Trophoblast cell (in vitro differentiated cells and primary cell): ENCODE results near the gene ABCG4.

Experiments
- DNase-seq, 2 donors: peaks; one replicate each; pipeline ENCODE4 v3.0.0-alpha.2; 2016
- H2AFZ ChIP-seq: 2 replicates; pipeline ENCODE4 v1.6.1; 2013; ENCODE audit warnings: low read length, moderate library complexity, mild to moderate bottlenecking; ENCODE audit not compliant: insufficient read depth, poor library complexity
- H2AK5ac ChIP-seq: 2 replicates; pipeline ENCODE4 v1.6.1; 2013; ENCODE audit warnings: mild to moderate bottlenecking, low read length
- H2BK120ac ChIP-seq: 2 replicates; pipeline ENCODE4 v1.6.1; 2013; ENCODE audit warnings: low read length, mild to moderate bottlenecking, moderate library complexity; ENCODE audit not compliant: insufficient read depth, poor library complexity
- H2BK12ac ChIP-seq: 2 replicates; pipeline ENCODE4 v1.6.1; 2013; ENCODE audit warnings: mild to moderate bottlenecking, low read length, moderate library complexity
- H2BK5ac ChIP-seq: 2 replicates; pipeline ENCODE4 v1.6.1; 2013; ENCODE audit warnings: low read length, low read depth, moderate library complexity, mild to moderate bottlenecking; ENCODE audit not compliant: poor library complexity
- H3K14ac ChIP-seq: 2 replicates; pipeline ENCODE4 v1.6.1; 2013; ENCODE audit warnings: mild to moderate bottlenecking, low read length
- H3K18ac ChIP-seq: 2 replicates; pipeline ENCODE4 v1.6.1; 2013; ENCODE audit warnings: mild to moderate bottlenecking, low read length
- H3K23ac ChIP-seq: 2 replicates; pipeline ENCODE4 v1.6.1; 2013; ENCODE audit warnings: low read length
- H3K27ac ChIP-seq: 2 replicates; pipeline ENCODE4 v1.5.1; 2013; ENCODE audit warnings: low read depth, mild to moderate bottlenecking, inconsistent platforms, low read length, moderate library complexity
- H3K27me3 ChIP-seq: 2 replicates; pipeline ENCODE4 v1.6.1; 2013; ENCODE audit warnings: inconsistent platforms, mild to moderate bottlenecking, low read length, moderate library complexity; ENCODE audit not compliant: insufficient read depth
- H3K36me3 ChIP-seq, 2 experiments: 1 replicate in 1 of 2; 2 replicates in 1 of 2; pipeline ENCODE4 v1.6.1; 2013; ENCODE audit warnings: low read length in 2 of 2, mild to moderate bottlenecking in 2 of 2, moderate library complexity in 1 of 2; ENCODE audit not compliant: insufficient read depth in 2 of 2, control insufficient read depth in 1 of 2
- H3K4ac ChIP-seq: 2 replicates; pipeline ENCODE4 v1.6.1; 2013; ENCODE audit warnings: low read depth, mild to moderate bottlenecking, low read length, moderate library complexity
- H3K4me1 ChIP-seq, 2 experiments: 1 replicate in 1 of 2; 2 replicates in 1 of 2; pipeline ENCODE4 v1.6.1; 2013; ENCODE audit warnings: low read length in 2 of 2, mild to moderate bottlenecking in 2 of 2, moderate library complexity in 1 of 2; ENCODE audit not compliant: insufficient read depth in 2 of 2, control insufficient read depth in 1 of 2
- H3K4me2 ChIP-seq: 2 replicates; pipeline ENCODE4 v1.6.1; 2013; ENCODE audit warnings: inconsistent platforms, mild to moderate bottlenecking, low read length, moderate library complexity
- H3K4me3 ChIP-seq: 2 replicates; pipeline ENCODE4 v1.5.1; 2013; ENCODE audit warnings: mild to moderate bottlenecking, low read depth, low read length, inconsistent platforms
- H3K79me1 ChIP-seq: one replicate; pipeline ENCODE4 v1.6.1; 2013; ENCODE audit warnings: low read length
- H3K79me2 ChIP-seq: 2 replicates; pipeline ENCODE4 v1.6.1; 2013; ENCODE audit warnings: low read length, mild to moderate bottlenecking; ENCODE audit not compliant: control insufficient read depth, insufficient read depth, poor library complexity
- H3K9ac ChIP-seq: 2 replicates; pipeline ENCODE4 v1.6.1; 2013; ENCODE audit warnings: mild to moderate bottlenecking, low read length
- H3K9me3 ChIP-seq: 2 replicates; pipeline ENCODE4 v1.6.1; 2013; ENCODE audit warnings: low read depth, mild to moderate bottlenecking, control low read depth, inconsistent platforms, low read length; ENCODE audit not compliant: insufficient read depth
- H4K12ac ChIP-seq: 2 replicates; pipeline ENCODE4 v1.6.1; 2013; ENCODE audit warnings: low read depth, mild to moderate bottlenecking, low read length, moderate library complexity
- H4K8ac ChIP-seq: 2 replicates; pipeline ENCODE4 v1.6.1; 2013; ENCODE audit warnings: low read depth, mild to moderate bottlenecking, low read length, moderate library complexity
- H4K91ac ChIP-seq: one replicate; pipeline ENCODE4 v1.6.1; 2013; ENCODE audit warnings: low read depth, mild to moderate bottlenecking, low read length, moderate library complexity
- WGBS: extraction: QIAGEN DNeasy Blood & Tissue Kit; methylation state at CpG from one replicate; pipeline ENCODE4 v1.1.7; 2013; ENCODE audit warnings: missing lambda C conversion rate; ENCODE audit not compliant: insufficient read length, insufficient coverage; ENCODE audit errors: extremely low coverage; 5-methylcytosine and 5-hydroxymethylcytosine counted together

The ABCG4 gene

DNA sequence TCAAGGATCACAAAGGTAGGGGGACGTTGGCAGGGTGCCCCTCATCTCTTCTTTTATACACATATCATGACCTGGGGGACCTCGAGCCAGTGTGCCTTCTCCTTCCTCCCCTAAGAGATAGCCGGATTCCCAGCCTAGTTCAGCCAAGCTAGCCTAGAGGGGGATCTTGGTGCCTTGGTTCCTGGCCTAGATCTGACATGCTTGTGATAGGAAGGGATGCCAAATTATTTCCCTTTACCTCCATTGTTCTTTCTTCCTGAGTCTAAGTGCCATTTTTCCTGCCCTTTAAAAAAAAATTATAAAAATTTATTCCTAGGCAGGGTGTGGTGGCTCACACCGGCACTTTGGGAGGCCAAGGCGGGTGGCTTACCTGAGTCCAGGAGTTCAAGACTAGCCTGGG, 34.5 kb upstream of the ABCG4 start:
- H2BK12ac ChIP-seq: no peak overlapping the region
- peaks cover 14 to 20% of the 10 kb centered on the region in 2 experiments for H3K36me3 ChIP-seq
- no peak overlapping the region for H2AK5ac ChIP-seq
- no peaks in the 10 kb centered on the region for H3K79me1 ChIP-seq
- H2BK5ac ChIP-seq: no peak overlapping the region
- H3K79me2 ChIP-seq: no peaks in the 10 kb centered on the region
- no peaks in the 10 kb centered on the region for H3K27me3 ChIP-seq
- no peak overlapping the region for H3K4me3 ChIP-seq
- H3K27ac ChIP-seq: no peak overlapping the region
- H3K9ac ChIP-seq: no peak overlapping the region
- H3K18ac ChIP-seq: no peak overlapping the region
- H3K23ac ChIP-seq: no peak overlapping the region
- H4K8ac ChIP-seq: no peak overlapping the region
- no peak overlapping the region for H3K14ac ChIP-seq
- no peak overlapping the region for H4K12ac ChIP-seq
- no peak overlapping the region for H2AFZ ChIP-seq
- peaks cover 1% of the 10 kb centered on the region for H3K9me3 ChIP-seq
- H3K4me2 ChIP-seq: no peak overlapping the region
- WGBS: no CpG with 5 or more reads among the region's 5 CpGs
- no peak overlapping the region for H3K4ac ChIP-seq
- no peak for DNase-seq
- H2BK120ac ChIP-seq: no peak overlapping the region
- no peaks in the 10 kb centered on the region for H3K4me1 ChIP-seq
- H4K91ac ChIP-seq: no peak overlapping the region

DNA sequence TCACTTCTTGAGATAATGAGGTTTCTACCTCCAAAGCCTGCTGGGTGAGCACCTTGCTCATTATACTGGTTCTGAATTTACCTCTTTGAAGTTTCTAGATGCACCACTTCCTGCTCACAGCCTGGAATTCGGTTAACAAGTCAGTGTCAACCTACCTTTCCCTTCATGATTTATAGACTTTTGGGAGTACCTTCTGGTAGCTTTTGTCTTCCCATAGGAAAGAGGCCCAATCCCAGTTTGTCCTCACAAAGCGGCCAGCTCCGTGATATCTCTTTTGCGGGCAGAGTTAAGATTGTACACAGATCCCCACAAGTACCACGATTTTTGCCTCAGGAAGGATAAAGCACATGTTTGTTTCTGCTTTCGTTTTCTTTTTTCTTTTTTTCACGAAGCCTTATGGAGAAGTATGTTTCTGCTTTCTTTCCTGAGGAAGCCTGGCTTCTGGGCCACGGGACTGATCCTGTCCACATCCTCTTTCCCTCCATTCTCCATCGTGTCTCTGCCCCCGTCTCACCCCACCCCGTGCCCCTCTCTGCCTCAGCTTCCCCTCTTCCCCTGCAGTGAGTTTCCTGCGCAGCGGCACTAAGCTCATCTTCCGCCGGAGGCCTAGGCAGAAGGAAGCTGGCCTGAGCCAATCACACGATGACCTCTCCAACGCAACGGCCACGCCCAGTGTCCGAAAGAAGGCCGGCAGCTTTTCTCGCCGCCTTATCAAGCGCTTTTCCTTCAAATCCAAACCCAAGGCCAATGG, 33.2 kb upstream of the ABCG4 start:
- no peak overlapping the region for H4K91ac ChIP-seq
- H3K23ac ChIP-seq: no peak overlapping the region
- H4K12ac ChIP-seq: no peak overlapping the region
- H3K4me2 ChIP-seq: no peak overlapping the region
- H2BK120ac ChIP-seq: no peak overlapping the region
- no peak overlapping the region for H3K18ac ChIP-seq
- WGBS: no CpG with 5 or more reads among the region's 24 CpGs
- peaks cover 0 to under 1% of the 10 kb centered on the region in 2 experiments for H3K4me1 ChIP-seq
- no peak overlapping the region for H3K9ac ChIP-seq
- H3K9me3 ChIP-seq: no peaks in the 10 kb centered on the region
- DNase-seq: peak; percentile 20 to 43
- no peak overlapping the region for H2BK5ac ChIP-seq
- peaks cover 13 to 20% of the 10 kb centered on the region in 2 experiments for H3K36me3 ChIP-seq
- H3K79me2 ChIP-seq: no peaks in the 10 kb centered on the region
- no peak overlapping the region for H3K4ac ChIP-seq
- H4K8ac ChIP-seq: no peak overlapping the region
- no peak overlapping the region for H3K4me3 ChIP-seq
- H3K27me3 ChIP-seq: no peaks in the 10 kb centered on the region
- H3K14ac ChIP-seq: no peak overlapping the region
- no peak overlapping the region for H3K27ac ChIP-seq
- no peak overlapping the region for H2AFZ ChIP-seq
- no peak overlapping the region for H2AK5ac ChIP-seq
- no peak overlapping the region for H2BK12ac ChIP-seq
- H3K79me1 ChIP-seq: peaks cover under 1% of the 10 kb centered on the region

DNA sequence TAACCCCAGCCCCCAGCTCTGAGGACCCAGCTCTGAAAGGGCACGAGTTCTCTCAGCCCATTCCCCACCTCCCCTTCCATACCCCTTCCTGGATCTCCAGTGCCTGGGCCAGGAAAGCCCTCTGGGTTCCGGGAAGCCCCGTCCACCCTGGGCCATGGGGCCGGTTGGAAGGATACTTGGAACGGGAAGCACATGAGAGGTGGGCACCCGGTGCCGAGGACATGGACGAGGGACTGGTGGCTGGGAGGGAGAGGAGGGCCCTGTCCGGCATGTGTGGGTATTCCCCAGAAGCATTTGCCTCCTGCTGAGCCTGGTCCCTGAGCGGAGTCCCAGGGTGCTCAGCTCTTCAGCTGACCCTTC, 32.6 kb upstream of the ABCG4 start:
- no peak overlapping the region for H3K4me2 ChIP-seq
- no peak overlapping the region for H3K4ac ChIP-seq
- no peak overlapping the region for H2BK12ac ChIP-seq
- H2BK5ac ChIP-seq: no peak overlapping the region
- H3K9ac ChIP-seq: no peak overlapping the region
- no peak overlapping the region for H3K4me3 ChIP-seq
- no peak overlapping the region for H2BK120ac ChIP-seq
- H3K36me3 ChIP-seq: peaks cover 13 to 19% of the 10 kb centered on the region in 2 experiments
- no peaks in the 10 kb centered on the region for H3K79me2 ChIP-seq
- no peak overlapping the region for H4K12ac ChIP-seq
- H2AK5ac ChIP-seq: no peak overlapping the region
- no peaks in the 10 kb centered on the region for H3K9me3 ChIP-seq
- no peak overlapping the region for H3K18ac ChIP-seq
- H2AFZ ChIP-seq: no peak overlapping the region
- no peak overlapping the region for H3K14ac ChIP-seq
- WGBS: no CpG with 5 or more reads among the region's 10 CpGs
- no peak overlapping the region for H4K8ac ChIP-seq
- no peak overlapping the region for H3K23ac ChIP-seq
- H4K91ac ChIP-seq: no peak overlapping the region
- no peaks in the 10 kb centered on the region for H3K27me3 ChIP-seq
- no peak overlapping the region for H3K27ac ChIP-seq
- DNase-seq: no peak
- peaks cover 4% of the 10 kb centered on the region for H3K79me1 ChIP-seq
- peaks cover 0 to 2% of the 10 kb centered on the region in 2 experiments for H3K4me1 ChIP-seq

DNA sequence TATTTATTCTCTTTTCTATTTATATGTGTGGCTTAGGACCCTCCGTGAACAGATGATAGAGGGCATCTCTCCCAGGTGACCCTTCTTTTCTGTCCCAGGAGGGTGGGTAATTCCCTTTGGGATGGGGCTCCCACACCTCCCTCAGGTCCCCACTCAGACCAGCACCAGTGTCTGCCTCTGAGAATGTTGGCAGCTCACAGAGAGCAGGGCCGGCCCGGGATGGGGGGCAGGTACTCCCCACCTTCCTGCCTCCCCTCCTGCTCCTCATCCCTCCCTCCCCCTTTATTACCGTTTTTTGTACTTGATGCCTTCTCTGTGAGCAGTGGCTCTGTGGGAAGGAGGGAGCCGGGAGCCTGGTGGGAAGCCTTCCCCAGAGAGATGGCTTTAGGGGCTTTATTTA, 32.3 kb upstream of the ABCG4 start:
- no peak overlapping the region for H2BK120ac ChIP-seq
- H3K23ac ChIP-seq: no peak overlapping the region
- no peak overlapping the region for H3K14ac ChIP-seq
- H3K4ac ChIP-seq: no peak overlapping the region
- no peak overlapping the region for H4K8ac ChIP-seq
- no peak overlapping the region for H3K4me2 ChIP-seq
- no peak for DNase-seq
- H3K79me2 ChIP-seq: peaks cover 1% of the 10 kb centered on the region
- H2BK5ac ChIP-seq: no peak overlapping the region
- H3K27ac ChIP-seq: no peak overlapping the region
- WGBS: no CpG with 5 or more reads among the region's 5 CpGs
- peaks cover 13 to 15% of the 10 kb centered on the region in 2 experiments for H3K36me3 ChIP-seq
- H3K4me1 ChIP-seq: peaks cover 0 to 2% of the 10 kb centered on the region in 2 experiments
- no peaks in the 10 kb centered on the region for H3K9me3 ChIP-seq
- H3K79me1 ChIP-seq: peaks cover 6% of the 10 kb centered on the region
- H3K18ac ChIP-seq: no peak overlapping the region
- H2AFZ ChIP-seq: no peak overlapping the region
- no peak overlapping the region for H3K9ac ChIP-seq
- no peak overlapping the region for H3K4me3 ChIP-seq
- H4K12ac ChIP-seq: no peak overlapping the region
- H3K27me3 ChIP-seq: no peaks in the 10 kb centered on the region
- H2BK12ac ChIP-seq: no peak overlapping the region
- no peak overlapping the region for H2AK5ac ChIP-seq
- no peak overlapping the region for H4K91ac ChIP-seq
